ENCODE results near the gene RAPSN.

DNA sequence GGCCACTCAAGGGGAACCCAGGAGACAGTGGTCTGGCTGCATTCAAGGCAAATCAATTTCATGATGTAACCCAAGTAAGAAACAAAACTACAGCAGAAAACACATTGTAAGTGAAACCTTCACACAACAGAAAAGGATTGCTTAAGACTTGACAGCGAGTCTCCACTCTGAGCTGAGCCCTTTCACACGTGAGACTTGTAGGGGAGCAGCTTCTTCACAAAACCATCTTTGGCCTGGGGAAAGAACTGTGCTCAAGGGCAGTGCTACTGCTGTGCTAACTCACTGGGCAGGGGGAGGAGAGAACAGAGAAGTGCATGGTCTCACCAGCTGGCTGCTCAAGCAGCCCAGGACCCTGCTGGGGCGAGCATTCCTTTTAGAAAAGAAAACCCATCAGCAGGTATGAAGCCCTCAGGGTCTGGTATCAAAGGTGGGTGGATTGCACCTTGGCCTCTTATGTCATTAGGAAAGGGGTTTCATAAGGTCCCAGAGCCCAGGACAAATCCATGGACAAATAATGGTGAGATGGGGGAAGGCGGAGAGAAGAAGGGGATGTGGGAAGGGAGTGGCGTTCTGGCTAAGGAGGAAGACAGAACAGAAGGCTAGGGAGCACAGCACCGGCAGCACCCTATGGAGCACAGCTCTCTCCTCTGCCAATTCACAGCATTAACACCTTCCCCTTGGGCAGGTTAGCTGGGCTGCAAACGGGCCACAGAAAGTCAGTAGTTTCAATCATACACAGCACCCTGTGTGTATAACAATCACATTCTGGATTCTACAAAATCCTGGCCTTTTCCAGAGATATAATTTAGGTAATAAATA is 20.6 kb upstream of the RAPSN start:
- TF ChIP-seq CTCF (IDR thresholded peaks at IDR 0.05) (no peak), EP300 (IDR thresholded peaks at IDR 0.05) (no peak), POLR2A (IDR thresholded peaks at IDR 0.05) (no peak), POLR2AphosphoS5 (IDR thresholded peaks at IDR 0.05) (no peak)

Measured in suprapubic skin (tissue), 4 donors.